ENCODE results near the gene LETM1.

LETM1 gene

DNA sequence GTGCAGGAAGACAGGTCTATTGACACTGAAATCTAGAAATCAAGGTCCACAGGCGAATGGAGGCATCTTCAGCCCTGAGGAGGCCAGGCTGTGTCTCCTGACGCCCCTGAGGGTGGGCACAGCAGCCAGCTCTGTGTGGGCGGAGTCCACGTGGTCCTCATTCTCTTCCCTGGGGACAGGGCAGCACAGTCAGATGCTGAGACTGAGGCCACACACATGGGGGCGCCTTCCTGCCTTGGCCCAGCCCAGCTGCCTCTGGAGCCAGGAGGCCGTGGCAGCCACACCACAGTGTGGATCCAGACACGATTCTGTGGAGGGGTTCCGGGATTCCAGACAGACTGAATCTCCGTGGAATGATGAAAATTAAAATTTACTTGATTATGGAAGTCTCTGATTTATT, 42.0 kb downstream of the LETM1 start:
- ChIA-PET POLR2A (ENCODE audit: low non-redundant PET) (no interaction called here), CTCF (no interaction called here)
- peak overlapping the region; percentile 91 for H3K27ac ChIP-seq
- TF ChIP-seq, protein P1, sequence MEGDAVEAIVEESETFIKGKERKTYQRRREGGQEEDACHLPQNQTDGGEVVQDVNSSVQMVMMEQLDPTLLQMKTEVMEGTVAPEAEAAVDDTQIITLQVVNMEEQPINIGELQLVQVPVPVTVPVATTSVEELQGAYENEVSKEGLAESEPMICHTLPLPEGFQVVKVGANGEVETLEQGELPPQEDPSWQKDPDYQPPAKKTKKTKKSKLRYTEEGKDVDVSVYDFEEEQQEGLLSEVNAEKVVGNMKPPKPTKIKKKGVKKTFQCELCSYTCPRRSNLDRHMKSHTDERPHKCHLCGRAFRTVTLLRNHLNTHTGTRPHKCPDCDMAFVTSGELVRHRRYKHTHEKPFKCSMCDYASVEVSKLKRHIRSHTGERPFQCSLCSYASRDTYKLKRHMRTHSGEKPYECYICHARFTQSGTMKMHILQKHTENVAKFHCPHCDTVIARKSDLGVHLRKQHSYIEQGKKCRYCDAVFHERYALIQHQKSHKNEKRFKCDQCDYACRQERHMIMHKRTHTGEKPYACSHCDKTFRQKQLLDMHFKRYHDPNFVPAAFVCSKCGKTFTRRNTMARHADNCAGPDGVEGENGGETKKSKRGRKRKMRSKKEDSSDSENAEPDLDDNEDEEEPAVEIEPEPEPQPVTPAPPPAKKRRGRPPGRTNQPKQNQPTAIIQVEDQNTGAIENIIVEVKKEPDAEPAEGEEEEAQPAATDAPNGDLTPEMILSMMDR (conservative IDR thresholded peaks at IDR 0.05; ENCODE audit: low read depth), result no peak
- DNase-seq (ENCODE audit: low spot score), result no peak

DNA sequence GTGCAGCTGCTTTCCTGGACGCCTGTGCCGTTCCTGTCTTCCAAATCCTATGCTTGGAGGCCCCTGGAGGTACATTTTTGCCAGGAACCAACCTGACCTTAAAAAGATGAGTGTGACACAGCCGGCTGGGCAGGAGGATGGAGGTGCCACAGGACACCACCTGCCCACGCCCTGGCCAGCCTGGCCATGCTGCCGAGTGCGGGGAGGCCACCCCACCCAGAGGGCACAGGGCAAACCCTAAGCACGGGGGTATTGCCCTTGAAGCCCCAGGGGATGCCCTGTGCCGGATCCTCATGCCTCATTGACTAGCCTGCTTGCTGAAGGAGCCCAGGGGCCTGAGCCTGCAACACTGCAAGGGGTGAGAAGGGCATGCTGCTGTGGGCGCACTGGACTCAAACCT, 42.7 kb downstream of the LETM1 start:
- ChIA-PET CTCF (interaction anchor here (1.1 to 5.8 kb wide), 2 partner anchors 67 to 69 kb away, joined by 5 to 56 read pairs; no protein-coding TSS in a partner anchor), POLR2A (ENCODE audit: low non-redundant PET) (no interaction called here)
- peak overlapping the region; percentile 91 for H3K27ac ChIP-seq
- TF ChIP-seq, protein P1 (conservative IDR thresholded peaks at IDR 0.05; ENCODE audit: low read depth), result no peak
- DNase-seq (ENCODE audit: low spot score), result no peak

DNA sequence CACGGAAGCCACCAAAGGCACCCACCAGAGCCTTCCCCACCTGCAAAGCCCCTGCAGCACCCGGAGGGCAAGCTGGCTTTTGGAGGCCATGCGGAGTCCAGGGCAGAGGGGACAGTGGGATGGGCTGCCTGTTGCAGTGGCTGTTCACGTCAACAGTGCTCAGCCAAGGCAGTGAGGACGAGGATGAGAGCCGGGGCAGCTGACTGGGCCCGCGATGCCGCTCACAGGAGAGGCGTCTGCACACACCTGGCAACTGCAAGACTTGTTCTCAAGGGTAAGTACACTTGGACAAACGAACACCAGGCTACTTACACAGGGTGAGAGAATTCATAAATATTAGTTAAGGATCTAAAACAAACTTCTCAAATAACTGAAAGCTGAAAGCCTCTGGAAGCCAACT, 43.2 kb downstream of the LETM1 start:
- CTCF ChIA-PET, result interaction anchor here (0.6 to 5.8 kb wide), 3 partner anchors 66 to 126 kb away, joined by 4 to 56 read pairs (median 5); no protein-coding TSS in a partner anchor
- no peak for DNase-seq (ENCODE audit: low spot score)
- H3K27ac ChIP-seq, result peak overlapping the region; percentile 91
- POLR2A ChIA-PET (ENCODE audit: low non-redundant PET), result no interaction called here
- TF ChIP-seq, protein P1 (conservative IDR thresholded peaks at IDR 0.05; ENCODE audit: low read depth), result no peak

DNA sequence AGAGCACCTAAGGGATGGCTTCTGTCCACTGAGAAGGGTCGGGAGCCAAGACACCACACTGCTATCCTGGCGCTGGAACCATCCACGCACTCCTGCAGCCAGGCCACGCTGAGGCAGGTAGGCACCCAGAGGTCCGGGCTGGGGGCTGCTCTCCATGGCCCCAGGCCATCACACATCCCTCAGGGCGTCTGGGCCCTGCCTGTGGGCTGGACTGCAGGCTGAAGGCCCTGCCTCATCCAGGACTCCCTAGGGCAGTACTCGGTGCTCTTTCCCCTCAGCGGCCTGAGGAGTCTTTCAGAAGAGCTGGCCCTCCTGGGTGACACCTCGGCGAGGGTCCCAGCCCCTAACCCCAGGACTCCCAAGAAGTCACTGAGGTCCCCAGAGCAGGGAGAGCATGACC, 45.2 kb downstream of the LETM1 start:
- DNase-seq (ENCODE audit: low spot score), result no peak
- CTCF ChIA-PET, result interaction anchor here (0.6 to 5.8 kb wide), 7 partner anchors 13 to 74 kb away, joined by 3 to 56 read pairs (median 6); no protein-coding TSS in a partner anchor
- POLR2A ChIA-PET (ENCODE audit: low non-redundant PET), result no interaction called here
- TF ChIP-seq, protein P1 (conservative IDR thresholded peaks at IDR 0.05; ENCODE audit: low read depth), result no peak
- H3K27ac ChIP-seq, result peak overlapping the region; percentile 91

DNA sequence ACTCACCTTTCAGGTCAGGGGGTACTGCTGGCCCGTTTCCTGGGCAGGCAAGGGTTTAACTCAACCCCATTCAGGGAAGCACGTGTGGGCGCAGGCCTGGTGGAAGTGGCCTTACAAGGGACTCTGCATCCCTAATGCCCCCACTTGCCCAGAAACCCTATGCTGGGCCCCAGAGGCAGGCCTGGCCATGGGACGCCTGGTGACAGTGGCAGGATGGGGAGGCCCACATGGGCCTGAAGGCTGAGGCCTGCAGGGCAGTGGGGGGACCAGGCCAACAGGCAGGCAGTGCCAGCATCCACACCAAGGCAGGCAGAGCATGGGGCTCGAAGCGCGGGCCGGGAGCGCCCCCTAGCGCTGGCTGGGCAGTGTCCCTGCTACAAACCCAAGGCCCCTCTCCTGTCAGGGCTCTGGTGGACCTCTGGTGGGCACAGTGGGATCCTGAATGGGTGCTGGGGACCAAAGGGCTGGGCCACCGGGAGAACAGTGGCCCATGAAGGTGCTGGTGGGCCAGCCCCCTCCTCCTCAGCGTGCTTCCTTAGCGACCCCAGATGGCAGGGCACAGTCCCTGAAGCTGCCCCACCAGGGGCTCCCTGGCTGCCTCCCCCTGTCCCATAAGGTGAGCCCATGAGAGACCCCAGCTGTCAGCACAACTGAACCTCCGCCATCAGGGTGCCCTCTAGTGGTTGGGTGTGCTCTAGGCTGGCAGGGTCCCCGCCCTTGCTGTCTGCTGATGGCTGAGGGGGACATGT, 46.0 kb downstream of the LETM1 start:
- POLR2A ChIA-PET (ENCODE audit: low non-redundant PET), result no interaction called here
- CTCF ChIA-PET, result interaction anchor here (0.6 to 5.8 kb wide), 13 partner anchors 12 to 1625 kb away, joined by 3 to 56 read pairs (median 4); no protein-coding TSS in a partner anchor
- TF ChIP-seq, protein P1 (conservative IDR thresholded peaks at IDR 0.05; ENCODE audit: low read depth), result peak; percentile 94
- peak overlapping the region; percentile 91 for H3K27ac ChIP-seq
- DNase-seq (ENCODE audit: low spot score), result peak; percentile 51

DNA sequence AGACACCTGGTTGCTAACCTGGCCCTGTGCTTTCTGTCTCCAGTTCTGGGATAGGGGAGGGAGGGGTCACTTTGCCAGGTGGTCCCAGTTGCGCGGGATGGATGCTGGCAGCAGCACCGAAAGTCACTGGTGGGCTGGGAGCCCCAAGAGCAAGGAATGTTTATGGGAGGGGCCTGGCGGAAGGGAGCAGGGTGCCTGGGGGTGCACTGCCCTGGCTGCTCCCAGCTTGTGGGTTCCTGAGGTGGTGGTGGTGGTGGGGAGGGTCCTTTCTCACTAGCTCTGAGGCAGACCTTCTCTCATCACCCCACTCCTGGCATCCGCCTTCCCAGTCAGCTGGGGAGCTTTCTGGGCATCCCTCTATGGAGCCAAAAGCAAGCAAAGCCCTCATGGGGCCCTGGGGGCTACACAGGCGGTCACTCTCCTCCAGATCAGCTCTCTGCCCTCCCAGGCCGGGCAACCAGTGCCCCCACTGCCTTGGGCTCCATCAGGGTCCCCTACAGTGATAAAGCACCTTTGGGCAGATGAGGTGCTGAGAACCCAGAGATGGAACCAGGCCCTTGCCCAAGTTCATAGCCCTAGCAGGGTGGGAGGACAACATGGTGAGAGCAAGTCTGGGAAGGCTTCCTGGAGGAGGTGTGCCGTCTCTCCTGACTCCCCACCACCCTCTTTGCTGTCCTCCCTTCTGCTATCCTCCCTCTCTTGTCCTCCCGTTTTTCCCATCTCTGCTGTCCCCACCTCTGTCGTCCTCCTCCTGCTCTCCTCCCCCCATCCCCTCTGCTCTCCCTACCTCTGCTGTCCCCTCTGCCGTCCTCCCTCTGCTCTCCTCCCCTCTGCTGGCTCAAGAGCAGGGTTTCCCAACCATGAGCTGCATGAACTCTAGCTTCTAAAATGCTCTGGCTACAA, 46.9 kb downstream of the LETM1 start:
- CTCF ChIA-PET, result interaction anchor here (0.6 to 5.8 kb wide), 6 partner anchors 11 to 1626 kb away, joined by 3 to 56 read pairs (median 4); no protein-coding TSS in a partner anchor
- peak overlapping the region; percentile 91 for H3K27ac ChIP-seq

More for the DNA sequence above, 46.9 kb downstream of the LETM1 start:
- DNase-seq (ENCODE audit: low spot score), result no peak
- TF ChIP-seq, protein P1 (conservative IDR thresholded peaks at IDR 0.05; ENCODE audit: low read depth), result no peak
- POLR2A ChIA-PET (ENCODE audit: low non-redundant PET), result no interaction called here

All from RWPE1 (cell line).